Fibroblast of pulmonary artery (primary cell): ENCODE data around the gene URB1.

Experiments used
- DNase-seq: peaks from one replicate; pipeline ENCODE4 v3.0.0-alpha.2; 2010; ENCODE audit warnings: low read depth
- H3K4me3 ChIP-seq: replicated peaks from 2 replicates; pipeline ENCODE4 v1.5.1; 2011; ENCODE audit warnings: low read depth, mild to moderate bottlenecking, control low read depth, low read length, moderate library complexity
- TF ChIP-seq, protein P1 (sequence below): IDR thresholded peaks from 2 replicates; pipeline ENCODE4 v1.5.1; 2011; ENCODE audit warnings: mild to moderate bottlenecking, control low read depth, low read length, inconsistent platforms; ENCODE audit errors: missing control alignments

URB1 gene

GRCh38 chr21:32414579-32415358 is 22.0 kb upstream of the URB1 start:
- peak; percentile 68 for DNase-seq
- TF ChIP-seq, protein P1, sequence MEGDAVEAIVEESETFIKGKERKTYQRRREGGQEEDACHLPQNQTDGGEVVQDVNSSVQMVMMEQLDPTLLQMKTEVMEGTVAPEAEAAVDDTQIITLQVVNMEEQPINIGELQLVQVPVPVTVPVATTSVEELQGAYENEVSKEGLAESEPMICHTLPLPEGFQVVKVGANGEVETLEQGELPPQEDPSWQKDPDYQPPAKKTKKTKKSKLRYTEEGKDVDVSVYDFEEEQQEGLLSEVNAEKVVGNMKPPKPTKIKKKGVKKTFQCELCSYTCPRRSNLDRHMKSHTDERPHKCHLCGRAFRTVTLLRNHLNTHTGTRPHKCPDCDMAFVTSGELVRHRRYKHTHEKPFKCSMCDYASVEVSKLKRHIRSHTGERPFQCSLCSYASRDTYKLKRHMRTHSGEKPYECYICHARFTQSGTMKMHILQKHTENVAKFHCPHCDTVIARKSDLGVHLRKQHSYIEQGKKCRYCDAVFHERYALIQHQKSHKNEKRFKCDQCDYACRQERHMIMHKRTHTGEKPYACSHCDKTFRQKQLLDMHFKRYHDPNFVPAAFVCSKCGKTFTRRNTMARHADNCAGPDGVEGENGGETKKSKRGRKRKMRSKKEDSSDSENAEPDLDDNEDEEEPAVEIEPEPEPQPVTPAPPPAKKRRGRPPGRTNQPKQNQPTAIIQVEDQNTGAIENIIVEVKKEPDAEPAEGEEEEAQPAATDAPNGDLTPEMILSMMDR: peak; percentile 51
- peak overlapping the region; percentile 80 for H3K4me3 ChIP-seq

DNA sequence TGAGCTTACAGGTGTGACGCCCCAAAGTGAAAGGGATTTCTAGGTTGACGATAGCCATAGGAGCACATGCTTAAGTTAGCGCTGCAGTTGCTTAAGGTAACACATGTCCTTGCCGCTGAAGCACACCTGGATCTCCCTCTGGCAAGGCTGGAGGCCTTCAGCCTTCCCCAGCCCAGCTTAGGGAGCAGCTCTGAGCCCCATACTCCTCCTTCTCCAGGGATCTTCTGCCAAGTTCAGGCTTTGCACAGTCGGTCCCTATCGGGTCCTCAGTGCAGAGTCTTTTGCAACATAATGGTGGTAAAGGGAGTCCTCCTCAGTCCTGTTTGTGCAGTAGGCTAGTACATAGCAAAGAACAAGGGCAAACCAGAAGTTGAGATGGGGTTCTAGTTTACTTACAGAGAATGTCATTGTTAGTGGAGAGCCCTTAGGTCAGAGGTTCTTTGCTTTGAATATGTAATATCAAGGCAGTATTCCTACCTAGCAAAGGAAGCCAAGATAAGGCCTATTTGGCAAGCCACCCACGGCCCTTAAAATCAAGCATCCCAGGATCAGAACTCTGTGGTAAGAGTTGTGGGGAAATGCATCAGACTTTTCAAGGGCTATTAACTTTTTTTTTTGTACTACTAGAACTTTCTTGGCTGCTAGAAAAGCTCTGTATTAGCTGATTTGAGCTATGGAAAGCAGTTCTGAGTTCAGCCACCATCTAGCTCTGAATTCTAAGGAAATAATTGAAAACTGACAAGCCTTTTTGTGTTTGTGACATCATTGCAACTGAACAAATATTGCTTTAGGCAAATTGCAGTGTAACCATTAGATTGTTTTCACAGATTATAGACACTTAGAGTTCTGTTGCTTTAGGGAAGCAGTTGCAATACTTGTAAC is 21.1 kb upstream of the URB1 start:
- TF ChIP-seq, protein P1: no peak
- peak; percentile 76 for DNase-seq
- peak overlapping the region; percentile 80 for H3K4me3 ChIP-seq

DNA sequence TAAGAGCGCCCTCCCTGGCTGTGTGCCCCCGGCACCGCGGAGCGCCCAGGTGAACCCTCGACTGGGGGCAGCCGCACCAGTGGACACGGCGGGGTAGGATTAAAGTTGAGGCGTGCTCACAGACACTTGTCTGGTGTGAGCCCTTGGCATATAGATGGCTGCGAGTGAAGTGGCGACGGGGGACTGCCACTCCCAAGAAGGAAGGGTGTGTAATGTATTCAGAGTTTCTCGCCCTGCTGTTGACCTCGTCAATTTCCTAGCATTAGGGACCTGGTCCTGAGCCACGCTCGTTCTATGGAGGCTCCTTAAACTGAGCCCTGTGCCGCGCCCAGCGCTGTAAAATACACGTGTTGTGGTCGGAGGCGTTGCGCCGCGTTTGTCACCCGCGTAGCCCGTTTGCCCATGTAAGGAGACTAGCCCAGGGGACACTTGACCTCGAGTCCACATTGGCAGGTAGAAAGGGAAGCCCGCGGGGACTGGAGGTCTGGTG is 20.2 kb upstream of the URB1 start:
- H3K4me3 ChIP-seq: peak overlapping the region; percentile 80
- TF ChIP-seq, protein P1: peak; percentile 4
- peak; percentile 50 for DNase-seq

DNA sequence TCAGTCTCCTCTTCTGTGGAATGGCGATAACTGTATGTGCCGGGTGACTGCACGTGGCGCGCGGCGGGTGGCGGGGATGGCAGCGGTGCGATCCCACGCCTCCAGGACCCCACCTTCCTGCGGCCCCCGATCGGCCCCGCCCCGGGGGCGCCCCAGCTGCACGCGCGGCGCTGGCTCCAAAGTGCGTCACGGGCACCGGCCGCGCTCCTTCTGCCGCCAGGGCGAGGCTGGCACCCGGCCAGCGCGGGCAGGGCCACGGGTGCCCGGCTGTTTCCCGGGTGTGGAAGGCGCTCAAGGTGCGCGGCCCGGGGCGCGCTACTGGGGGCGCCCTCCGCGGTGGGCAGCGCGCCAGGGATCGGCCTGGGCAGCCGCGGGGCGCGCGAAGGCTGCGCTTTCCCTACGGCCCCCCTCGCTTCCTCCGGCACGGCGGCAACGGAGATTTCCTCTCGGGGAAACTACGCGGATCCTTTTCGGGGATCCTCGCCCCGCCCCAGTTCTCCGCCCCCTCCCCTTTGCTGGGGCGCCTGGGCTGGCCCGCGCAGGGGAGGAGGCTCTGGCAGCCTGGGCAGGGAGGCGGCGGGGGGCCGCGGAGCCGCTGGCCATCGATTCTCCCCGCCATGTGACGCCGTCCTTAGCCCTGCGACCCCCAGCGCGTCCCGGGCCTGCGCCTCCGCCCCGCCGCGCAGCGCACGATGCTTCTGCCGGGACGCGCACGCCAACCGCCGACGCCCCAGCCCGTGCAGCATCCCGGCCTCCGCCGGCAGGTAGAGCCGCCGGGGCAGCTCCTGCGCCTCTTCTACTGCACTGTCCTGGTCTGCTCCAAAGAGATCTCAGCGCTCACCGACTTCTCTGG is 19.6 kb upstream of the URB1 start, which contains the start of gene EVA1C:
TSS of gene EVA1C (plus strand) at position 545 of the 853 bp plus-strand sequence. CDS start at position 693, 148 bp downstream.
- peak; percentile 77 for DNase-seq
- H3K4me3 ChIP-seq: peak within 1 kb of the TSS; percentile 80
- TF ChIP-seq, protein P1: no peak

GRCh38 chr21:32411350-32412161 is 18.7 kb upstream of the URB1 start:
- H3K4me3 ChIP-seq: peak overlapping the region; percentile 80
- TF ChIP-seq, protein P1: no peak

More at GRCh38 chr21:32411350-32412161, 18.7 kb upstream of the URB1 start:
- peak; percentile 85 for DNase-seq
